K562 (cell line): ENCODE results near the gene IRGM. TPM values are rescaled to one million over a fixed set of nuclear protein-coding genes. Genes with fewer than 3 reads are reported as not detected.
"Not testable (repeated sequence)": the region's sequence is repeated elsewhere in the genome, so short reads cannot be mapped to it uniquely, and the experiment has no call there.

ENCODE experiments used
- ATAC-seq: fragments of 200-7000 bp; cut with Tn5 transposase; 3 replicates; pipeline ENCODE4 v1.9.1; 2020; ENCODE audit warnings: moderate library complexity
- BruUV-seq: library from RNA; stranded (reverse); fragments of 400-500 nt; replicated peaks from 2 replicates; lab custom pipeline; 2021; lab: Mats Ljungman, UMichigan
- CTCF ChIA-PET: fragments of 300-600 bp; formaldehyde crosslinking; extraction: SDS; loops from one replicate; lab custom pipeline; 2021; ENCODE audit warnings: low intra/inter-chr PET ratio; lab: Yijun Ruan, JAX
- POLR2A ChIA-PET: fragments of 300-600, 350-650 bp; sonication (Branson Sonifier 250); formaldehyde crosslinking; extraction: SDS; loops from one replicate; lab custom pipeline; 2021; ENCODE audit warnings: antibody characterized with exemption, inconsistent platforms; lab: Yijun Ruan, JAX
- DNase-seq, 4 experiments: peaks; one replicate each; pipeline versions ENCODE4 v3.0.0 to v3.0.0-alpha.2; 2011 to 2018; ENCODE audit warnings: low spot score in 3 of 4, mixed read lengths in 3 of 4; ENCODE audit errors: extremely low read depth in 1 of 4
- FAIRE-seq: peaks from 2 replicates; lab custom pipeline; 2011; peaks lifted over from hg19 to GRCh38; lab: Jason Lieb, UNC
- H2AFZ ChIP-seq: 2 replicates; pipeline ENCODE4 v1.6.0; 2011; ENCODE audit warnings: low read depth, low read length, control low read depth, inconsistent platforms
- H3K27ac ChIP-seq: fragments of 200-600 bp; 3 replicates; pipeline ENCODE4 v1.8.0; 2011; ENCODE audit warnings: low read depth, mild to moderate bottlenecking, control low read depth, inconsistent platforms, low read length, moderate library complexity, mixed read lengths; ENCODE audit errors: extremely low read depth
- H3K27me3 ChIP-seq, 2 experiments: fragments of 300-600 bp in 1 of 2; 2 replicates in 1 of 2; 3 replicates in 1 of 2; pipeline versions ENCODE4 v1.6.0 to v1.8.0; 2011; ENCODE audit warnings: inconsistent platforms in 2 of 2, low read length in 2 of 2, mild to moderate bottlenecking in 1 of 2, mixed read lengths in 1 of 2, moderate library complexity in 1 of 2; ENCODE audit not compliant: control insufficient read depth in 2 of 2, insufficient read depth in 2 of 2
- H3K36me3 ChIP-seq: fragments of 300-600 bp; 3 replicates; pipeline ENCODE4 v1.8.0; 2011; ENCODE audit warnings: mild to moderate bottlenecking, low read length, inconsistent platforms; ENCODE audit not compliant: control insufficient read depth, insufficient read depth
- H3K4me1 ChIP-seq, 2 experiments: fragments of 200-600 bp in 1 of 2; replicated peaks in 1 of 2; 2 replicates in 1 of 2; 3 replicates in 1 of 2; pipeline versions ENCODE4 v1.5.1 to v1.8.0; 2011; ENCODE audit warnings: inconsistent platforms in 2 of 2, low read length in 2 of 2, mild to moderate bottlenecking in 1 of 2, mixed read lengths in 1 of 2, moderate library complexity in 1 of 2; ENCODE audit not compliant: control insufficient read depth in 2 of 2, insufficient read depth in 2 of 2
- H3K4me2 ChIP-seq: 2 replicates; pipeline ENCODE4 v1.6.1; 2011; ENCODE audit warnings: low read length, control low read depth, inconsistent platforms, mixed read lengths; ENCODE audit not compliant: insufficient read depth
- H3K4me3 ChIP-seq: fragments of 200-600 bp; sonication (generic), shearing (Covaris generic); 2 replicates; pipeline ENCODE4 v1.5.1; 2016; ENCODE audit warnings: control low read depth, inconsistent platforms
- H3K79me2 ChIP-seq: fragments of 200-600 bp; 3 replicates; pipeline ENCODE4 v1.8.0; 2011; ENCODE audit warnings: low read length, inconsistent platforms; ENCODE audit not compliant: control insufficient read depth, insufficient read depth
- H3K9ac ChIP-seq, 2 experiments: 2 replicates each; pipeline versions ENCODE4 v1.6.0 to v1.6.1; 2011; ENCODE audit warnings: low read depth in 2 of 2, low read length in 2 of 2, control low read depth in 1 of 2, inconsistent platforms in 1 of 2, mild to moderate bottlenecking in 1 of 2, mixed read lengths in 1 of 2; ENCODE audit not compliant: insufficient read depth in 1 of 2
- H3K9me1 ChIP-seq: one replicate; pipeline ENCODE4 v1.6.0; 2011; ENCODE audit warnings: inconsistent platforms, mild to moderate bottlenecking, low read length, moderate library complexity; ENCODE audit not compliant: control insufficient read depth, insufficient read depth
- H3K9me3 ChIP-seq: replicated peaks from 2 replicates; pipeline ENCODE4 v1.5.1; 2011; ENCODE audit warnings: low read depth, low read length, inconsistent platforms; ENCODE audit not compliant: control insufficient read depth, insufficient read depth
- H4K20me1 ChIP-seq: replicated peaks from 2 replicates; pipeline ENCODE4 v1.6.1; 2011; ENCODE audit warnings: low read length, inconsistent platforms, mixed read lengths; ENCODE audit not compliant: control insufficient read depth, insufficient read depth
- DACH1 ChIP-seq: fragments of 450-650 bp; IDR thresholded peaks from 2 replicates; pipeline ENCODE4 v1.6.1; 2018; ENCODE audit not compliant: partially characterized antibody
- LEF1 ChIP-seq: fragments of 450-650 bp; IDR thresholded peaks from 2 replicates; pipeline ENCODE4 v1.6.1; 2016; ENCODE audit warnings: mild to moderate bottlenecking
- MCM7 ChIP-seq, 2 experiments: fragments of 450-650 bp; IDR thresholded peaks; 2 replicates each; pipeline ENCODE4 v1.6.1; 2016 to 2018
- MTF1 ChIP-seq: fragments of 250-450 bp; sonication (Bioruptor Pico); IDR thresholded peaks from 2 replicates; pipeline ENCODE4 v1.9.0; 2021; ENCODE audit warnings: moderate library complexity, mild to moderate bottlenecking, inconsistent platforms, borderline replicate concordance
- WGBS: fragments of 100-300 bp; shearing (Covaris generic); methylation state at CpG from one replicate; pipeline ENCODE4 v1.1.6; 2016; ENCODE audit warnings: low coverage, mixed read lengths; ENCODE audit not compliant: insufficient coverage; ENCODE audit errors: missing lambda C conversion rate; 5-methylcytosine and 5-hydroxymethylcytosine counted together
- in situ Hi-C: fragments of 300-500 bp; cut with MboI; formaldehyde crosslinking; loops from 4 replicates; pipeline ENCODE4 v1.15.0; 2018; ENCODE audit warnings: inconsistent platforms, mixed read lengths
- intact Hi-C: fragments of 100-400 bp; cut with micrococcal nuclease; formaldehyde crosslinking; loops from 2 replicates; pipeline ENCODE4 v1.14.2; 2022
- polyA plus RNA-seq, 8 experiments: library from polyadenylated mRNA; depleted of rRNA in 4 of 8; stranded (reverse) in 5 of 8; unstranded in 3 of 8; fragments of >200 nt; fragmentation: Nextera tagmentation in 2 of 8; fragmentation: Illumina TruSeq in 1 of 8; extraction: Ambion mirVana in 2 of 8; extraction: Trizol in 1 of 8; gene quantifications; 2 replicates each; pipeline versions ENCODE4 v1.2.1 to v1.2.3, GENCODE V29; 2011 to 2014; ENCODE audit warnings: inconsistent platforms in 1 of 8, missing spikeins in 1 of 8
- total RNA-seq, 7 experiments: library from RNA; depleted of rRNA in 6 of 7; stranded (reverse); fragments of >200 nt in 6 of 7; fragmentation: Illumina TruSeq in 2 of 7; extraction: Trizol in 2 of 7; gene quantifications; 2 replicates each; pipeline versions ENCODE4 v1.2.1 to v1.2.3, GENCODE V29; 2011 to 2021; ENCODE audit warnings: low replicate concordance in 1 of 7

The IRGM gene
- total and polyA plus RNA-seq, 9 of the 15 experiments (the other 6 are each of a cell fraction or from before 2014, with no cell fraction given): 0.09 to 0.22 (median 0.15) TPM; not detected in 6

DNA sequence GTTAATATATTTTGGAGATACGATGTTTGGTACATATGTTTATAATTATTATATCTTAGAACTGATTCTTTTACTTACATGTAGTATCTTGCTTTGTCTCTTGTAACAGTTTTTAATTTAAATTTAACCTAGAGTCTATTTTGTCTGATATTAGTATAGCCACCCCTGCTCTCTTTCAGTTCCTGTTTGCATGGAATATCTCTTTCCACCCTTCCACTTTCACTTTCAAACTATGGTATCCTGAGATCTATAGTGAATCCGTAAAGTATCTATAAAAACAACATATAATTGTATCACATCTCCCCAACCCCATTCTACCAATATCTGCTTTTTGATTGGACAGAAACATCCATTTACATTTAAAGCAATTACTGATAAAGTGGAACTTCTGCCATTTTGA, 7.2 kb downstream of the IRGM start:
- 5% methylated on average over 2 of the region's 2 CpGs for WGBS
- H3K4me2 ChIP-seq: no peak overlapping the region
- in situ Hi-C loops (no loop called here), intact Hi-C loops (no loop called here)
- no peaks in the 10 kb centered on the region; a peak in 1 of 5 replicates for H3K4me1 ChIP-seq
- no TSS peak for BruUV-seq
- H3K4me3 ChIP-seq: no peak overlapping the region
- H3K79me2 ChIP-seq: no peaks in the 10 kb centered on the region
- no peak for ATAC-seq
- H3K9me1 ChIP-seq: no peaks in the 10 kb centered on the region
- no peak for FAIRE-seq
- ChIA-PET CTCF (no interaction called here), POLR2A (no interaction called here)
- no peak overlapping the region; the same call in 1 of the 2 replicates for H2AFZ ChIP-seq
- no peaks in the 10 kb centered on the region for H3K27me3 ChIP-seq
- DNase-seq: no peak
- H3K9me3 ChIP-seq: no peaks in the 10 kb centered on the region
- H3K9ac ChIP-seq: no peak overlapping the region
- TF ChIP-seq MTF1 (CRISPR knock-in tag): no peak
- TF ChIP-seq LEF1: no peak
- no peaks in the 10 kb centered on the region for H4K20me1 ChIP-seq
- H3K27ac ChIP-seq: no peak overlapping the region
- H3K36me3 ChIP-seq: no peaks in the 10 kb centered on the region

DNA sequence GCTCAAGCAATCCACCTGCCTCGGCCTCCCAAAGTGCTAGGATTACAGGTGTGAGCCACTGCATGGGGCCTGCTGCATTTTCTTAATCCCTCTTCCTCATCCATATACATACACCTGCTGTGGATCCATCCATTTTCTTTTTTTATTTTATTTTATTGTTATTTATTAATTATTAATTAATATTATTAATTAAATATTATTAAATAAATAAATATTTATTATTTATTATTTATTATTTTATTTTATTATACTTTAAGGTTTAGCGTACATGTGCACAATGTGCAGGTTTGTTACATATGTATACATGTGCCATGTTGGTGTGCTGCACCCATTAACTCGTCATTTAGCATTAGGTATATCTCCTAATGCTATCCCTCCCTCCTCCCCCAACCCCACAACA, 10.4 kb downstream of the IRGM start:
- CTCF ChIA-PET, H3K4me1 ChIP-seq, H3K4me2 ChIP-seq, intact Hi-C loops, H3K27ac ChIP-seq, DNase-seq, H3K27me3 ChIP-seq, H3K4me3 ChIP-seq, H3K9ac ChIP-seq, POLR2A ChIA-PET, H3K9me3 ChIP-seq, ATAC-seq, in situ Hi-C loops, H3K36me3 ChIP-seq, H3K9me1 ChIP-seq, H3K79me2 ChIP-seq, H4K20me1 ChIP-seq, BruUV-seq, H2AFZ ChIP-seq, FAIRE-seq: not testable (repeated sequence)
- TF ChIP-seq MCM7 (IDR thresholded peaks at IDR 0.05): 0 out of 4 replicates have a peak, but pooled peaks of 1 of the 2 experiments have one; percentile 33
- TF ChIP-seq DACH1: peak; percentile 35
- 9% methylated on average over 2 of the region's 3 CpGs for WGBS
